Caco-2 (cell line): ENCODE measurements around the gene SLC25A39. TPM values are rescaled to one million over a fixed set of nuclear protein-coding genes. Genes with fewer than 3 reads are reported as not detected.

Experiments
- BruUV-seq: library from RNA; stranded (reverse); fragments of 400-500 nt; replicated peaks from 2 replicates; lab custom pipeline; 2021; lab: Mats Ljungman, UMichigan
- CTCF ChIA-PET: fragments of 300-600 bp; sonication (Branson Sonifier 250); formaldehyde crosslinking; loops from one replicate; lab custom pipeline; 2022; ENCODE audit warnings: antibody characterized with exemption; lab: Charles Lee
- POLR2A ChIA-PET: fragments of 300-600 bp; sonication (Branson Sonifier 250); formaldehyde crosslinking; loops from one replicate; lab custom pipeline; 2022; ENCODE audit warnings: antibody characterized with exemption; lab: Charles Lee
- DNase-seq, 2 experiments: peaks; one replicate each; pipeline versions ENCODE4 v3.0.0 to v3.0.0-alpha.2; 2020 to 2022
- H3K27me3 ChIP-seq: replicated peaks from 2 replicates; pipeline ENCODE4 v1.6.0; 2011; ENCODE audit warnings: low read length; ENCODE audit not compliant: control insufficient read depth, insufficient read depth
- H3K36me3 ChIP-seq: 2 replicates; pipeline ENCODE4 v1.5.1; 2011; ENCODE audit warnings: low read length; ENCODE audit not compliant: control insufficient read depth, insufficient read depth
- H3K4me1 ChIP-seq: fragments of 250-450 bp; sonication (Bioruptor Pico); 2 replicates; pipeline ENCODE4 v1.5.1; 2020; ENCODE audit warnings: mild to moderate bottlenecking
- H3K4me3 ChIP-seq: 2 replicates; pipeline ENCODE4 v1.5.1; 2011; ENCODE audit warnings: low read depth, mild to moderate bottlenecking, control low read depth, low read length
- H3K9me3 ChIP-seq: fragments of 250-450 bp; sonication (Bioruptor Pico); 2 replicates; pipeline ENCODE4 v1.5.1; 2020; ENCODE audit warnings: mild to moderate bottlenecking, moderate library complexity
- H3K27ac Mint-ChIP-seq: one replicate; pipeline ENCODE4 v1.8.0; 2022; ENCODE audit warnings: mixed read lengths; ENCODE audit not compliant: unreplicated experiment
- H3K27me3 Mint-ChIP-seq: one replicate; pipeline ENCODE4 v1.8.0; 2022; ENCODE audit warnings: mixed read lengths; ENCODE audit not compliant: insufficient read depth, unreplicated experiment
- H3K36me3 Mint-ChIP-seq: one replicate; pipeline ENCODE4 v1.8.0; 2022; ENCODE audit warnings: mild to moderate bottlenecking, mixed read lengths; ENCODE audit not compliant: insufficient read depth, unreplicated experiment
- H3K4me1 Mint-ChIP-seq: one replicate; pipeline ENCODE4 v1.8.0; 2022; ENCODE audit warnings: low read depth, mixed read lengths; ENCODE audit not compliant: unreplicated experiment
- H3K4me3 Mint-ChIP-seq: one replicate; pipeline ENCODE4 v1.8.0; 2022; ENCODE audit warnings: mild to moderate bottlenecking, moderate library complexity, mixed read lengths; ENCODE audit not compliant: unreplicated experiment
- H3K9me3 Mint-ChIP-seq: one replicate; pipeline ENCODE4 v1.8.0; 2022; ENCODE audit warnings: mixed read lengths; ENCODE audit not compliant: unreplicated experiment
- CTCF ChIP-seq, 2 experiments: fragments of 200-600 bp in 1 of 2; IDR thresholded peaks; 1 replicate in 1 of 2; 2 replicates in 1 of 2; pipeline versions ENCODE4 v1.5.1 to v1.8.0; 2011 to 2022; ENCODE audit warnings: antibody characterized with exemption in 1 of 2, control low read depth in 1 of 2, inconsistent platforms in 1 of 2, low read depth in 1 of 2, low read length in 1 of 2, mild to moderate bottlenecking in 1 of 2, moderate library complexity in 1 of 2; ENCODE audit not compliant: insufficient read depth in 1 of 2, severe bottlenecking in 1 of 2, unreplicated experiment in 1 of 2
- intact Hi-C: fragments of 100-400 bp; cut with micrococcal nuclease; formaldehyde crosslinking; loops from one replicate; pipeline ENCODE4 v1.10.0; 2022; ENCODE audit not compliant: unreplicated experiment
- total RNA-seq: library from RNA; stranded (reverse); gene quantifications from 2 replicates; pipeline ENCODE4 v1.2.3, GENCODE V29; 2022

The SLC25A39 gene
- total RNA-seq, 1 experiment from 2014 or later: 155 TPM

DNA sequence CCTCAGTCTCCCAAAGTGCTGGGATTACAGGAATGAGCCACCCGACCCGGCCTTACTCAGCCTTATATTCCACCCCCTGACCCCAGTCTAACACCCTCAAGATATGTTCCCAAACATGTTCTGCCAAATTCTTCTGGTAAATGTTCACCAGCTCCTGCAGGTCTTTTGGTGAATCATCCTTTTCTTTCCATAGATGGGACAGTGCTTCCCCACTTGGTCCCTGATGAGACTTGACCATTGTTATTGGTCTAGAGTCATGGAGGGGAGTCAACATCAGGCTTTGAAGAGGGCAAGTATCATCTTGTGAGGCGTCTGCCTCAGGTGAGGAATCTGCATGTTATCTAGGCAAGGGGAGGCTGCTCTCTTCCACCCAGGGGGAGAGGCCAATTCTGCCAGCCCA, 26.6 kb downstream of the SLC25A39 start:
- DNase-seq: no peak
- BruUV-seq: no TSS peak
- ChIA-PET POLR2A (no interaction called here), CTCF (no interaction called here)
- no peak overlapping the region for H3K27ac Mint-ChIP-seq
- no peaks in the 10 kb centered on the region for H3K36me3 ChIP-seq
- H3K4me1 ChIP-seq: no peaks in the 10 kb centered on the region
- no peaks in the 10 kb centered on the region for H3K4me1 Mint-ChIP-seq
- no peaks in the 10 kb centered on the region for H3K9me3 ChIP-seq
- intact Hi-C loops: no loop called here
- no peak overlapping the region for H3K4me3 Mint-ChIP-seq
- TF ChIP-seq CTCF (IDR thresholded peaks at IDR 0.05; ENCODE audit: insufficient read depth in 1 of 2, low read depth in 1 of 2, low read length in 1 of 2, severe bottlenecking in 1 of 2, unreplicated experiment in 1 of 2): no peak
- no peak overlapping the region for H3K4me3 ChIP-seq
- H3K27me3 ChIP-seq: no peaks in the 10 kb centered on the region
- H3K36me3 Mint-ChIP-seq: peaks cover 6% of the 10 kb centered on the region
- H3K9me3 Mint-ChIP-seq: no peaks in the 10 kb centered on the region
- peaks cover 7% of the 10 kb centered on the region for H3K27me3 Mint-ChIP-seq

- Mint-ChIP-seq H3K4me1 (no peaks in the 10 kb centered on the region), H3K36me3 (peaks cover 6% of the 10 kb centered on the region), H3K9me3 (no peaks in the 10 kb centered on the region), H3K27ac (no peak overlapping the region), H3K4me3 (no peak overlapping the region), H3K27me3 (peaks cover 9% of the 10 kb centered on the region)
- no peaks in the 10 kb centered on the region for H3K27me3 ChIP-seq
- CTCF ChIA-PET: no interaction called here
- POLR2A ChIA-PET: interaction anchor here (0.6 kb wide), 1 partner anchor 143 kb away, joined by 4 read pairs; no protein-coding TSS in a partner anchor
- no peak for DNase-seq
- BruUV-seq: no TSS peak
- no peak overlapping the region for H3K4me3 ChIP-seq
- no peaks in the 10 kb centered on the region for H3K4me1 ChIP-seq
- H3K36me3 ChIP-seq: no peaks in the 10 kb centered on the region
- H3K9me3 ChIP-seq: no peaks in the 10 kb centered on the region
- intact Hi-C loops: no loop called here
- no peak for TF ChIP-seq CTCF (IDR thresholded peaks at IDR 0.05; ENCODE audit: insufficient read depth in 1 of 2, low read depth in 1 of 2, low read length in 1 of 2, severe bottlenecking in 1 of 2, unreplicated experiment in 1 of 2)
Observed at GRCh38 chr17:44293509-44294226, 31.0 kb downstream of the SLC25A39 start.

DNA sequence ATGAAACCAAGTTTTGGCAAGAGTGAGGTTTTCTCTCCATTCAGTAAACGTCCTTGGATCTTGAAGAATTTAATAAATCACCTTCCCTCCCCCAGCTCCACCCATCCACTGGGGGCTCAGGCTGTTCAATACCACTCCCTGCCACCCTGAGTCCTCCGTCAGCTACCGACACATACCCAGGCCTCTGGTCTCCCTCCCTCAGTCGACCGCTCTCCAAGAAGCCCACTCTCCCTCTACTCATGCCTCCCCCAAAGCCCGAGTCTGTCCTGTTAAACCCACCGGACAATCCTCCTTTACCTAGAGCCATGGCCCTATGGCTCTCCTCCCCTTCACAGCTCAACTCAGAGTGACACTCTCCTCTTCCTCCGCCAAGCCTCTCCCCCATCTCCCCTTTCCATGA, 37.0 kb downstream of the SLC25A39 start:
- H3K9me3 Mint-ChIP-seq: no peaks in the 10 kb centered on the region
- no peak for DNase-seq
- intact Hi-C loops: no loop called here
- H3K4me1 ChIP-seq: no peaks in the 10 kb centered on the region
- no peak overlapping the region for H3K27ac Mint-ChIP-seq
- no peaks in the 10 kb centered on the region for H3K27me3 ChIP-seq
- ChIA-PET CTCF (interaction anchor here (0.6 to 1.0 kb wide), 2 partner anchors 82 to 184 kb away, joined by 3 read pairs; no protein-coding TSS in a partner anchor), POLR2A (no interaction called here)
- H3K4me1 Mint-ChIP-seq: no peaks in the 10 kb centered on the region
- H3K9me3 ChIP-seq: no peaks in the 10 kb centered on the region
- no TSS peak for BruUV-seq
- no peaks in the 10 kb centered on the region for H3K36me3 Mint-ChIP-seq
- H3K27me3 Mint-ChIP-seq: peaks cover 14% of the 10 kb centered on the region
- no peaks in the 10 kb centered on the region for H3K36me3 ChIP-seq
- no peak for TF ChIP-seq CTCF (IDR thresholded peaks at IDR 0.05; ENCODE audit: insufficient read depth in 1 of 2, low read depth in 1 of 2, low read length in 1 of 2, severe bottlenecking in 1 of 2, unreplicated experiment in 1 of 2)
- no peak overlapping the region for H3K4me3 ChIP-seq
- H3K4me3 Mint-ChIP-seq: no peak overlapping the region
